Superior temporal gyrus (tissue), 1 donor: ENCODE results near the gene RAPH1.
"Not testable (repeated sequence)": the region's sequence is repeated elsewhere in the genome, so short reads cannot be mapped to it uniquely, and the experiment has no call there.

Experiments
- DNase-seq: peaks from one replicate; pipeline ENCODE4 v3.0.0-alpha.2; 2016; ENCODE audit errors: extremely low spot score

Gene RAPH1

GRCh38 chr2:203436496-203436895 lies 98.6 kb downstream of the RAPH1 start:
- no peak for DNase-seq

DNA sequence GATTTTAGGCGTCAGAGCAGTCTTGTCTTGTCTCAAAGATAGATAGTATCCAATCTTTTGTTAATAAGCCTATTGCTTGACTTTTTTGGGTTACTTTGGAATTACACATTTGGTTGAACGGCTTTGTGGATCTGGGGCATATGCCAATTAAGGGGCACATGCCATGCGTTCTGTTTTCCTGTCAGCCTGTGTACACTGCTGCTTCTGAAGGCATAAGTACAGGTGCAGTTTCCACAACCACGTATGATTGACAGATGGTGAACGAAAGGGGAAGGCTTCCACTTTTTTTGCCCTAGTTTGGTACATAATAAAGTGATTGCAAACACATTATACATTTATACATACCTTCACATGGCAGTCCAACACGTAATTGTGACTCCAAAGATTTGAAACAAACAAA lies 102.3 kb downstream of the RAPH1 start:
- no peak for DNase-seq

DNA sequence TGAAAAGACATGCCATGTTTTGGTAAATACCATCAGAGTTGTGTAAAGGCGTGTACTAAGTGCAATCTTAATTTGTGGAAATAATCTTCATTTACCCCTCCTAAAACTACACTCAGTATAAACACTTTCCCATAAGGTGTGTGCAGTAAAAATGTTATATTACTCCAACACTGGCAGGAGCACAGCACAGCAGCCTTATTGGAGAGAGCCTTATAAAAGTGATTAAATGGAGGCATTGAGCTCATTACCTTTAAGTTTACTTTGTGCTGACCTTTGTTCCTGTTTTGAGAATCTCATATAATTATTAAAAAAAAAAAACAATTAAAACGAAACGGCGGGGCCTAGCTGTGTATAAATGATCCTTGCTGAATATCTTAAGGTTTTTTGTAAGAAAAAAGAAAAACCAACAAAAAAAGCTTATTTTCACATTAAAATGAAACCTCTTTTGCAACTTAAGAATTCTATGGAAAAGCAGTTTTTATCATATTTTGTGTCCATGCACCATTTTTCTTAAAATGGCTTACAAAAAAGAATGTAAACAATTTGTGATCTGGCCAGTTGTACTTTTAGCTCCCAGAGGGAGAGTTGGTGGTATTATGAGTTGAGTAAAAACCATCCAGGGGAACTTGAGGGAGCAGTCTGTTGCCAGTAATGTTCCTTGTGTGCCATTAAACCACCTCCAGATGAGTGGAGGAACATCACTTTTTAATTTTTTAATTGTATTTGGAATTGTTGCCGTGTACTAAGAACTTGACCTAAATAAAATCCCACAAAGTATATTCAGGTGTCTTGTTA lies 103.5 kb downstream of the RAPH1 start:
- no peak for DNase-seq

- DNase-seq = not testable (repeated sequence)
Measured at GRCh38 chr2:203429643-203430042, 105.5 kb downstream of the RAPH1 start.

DNA sequence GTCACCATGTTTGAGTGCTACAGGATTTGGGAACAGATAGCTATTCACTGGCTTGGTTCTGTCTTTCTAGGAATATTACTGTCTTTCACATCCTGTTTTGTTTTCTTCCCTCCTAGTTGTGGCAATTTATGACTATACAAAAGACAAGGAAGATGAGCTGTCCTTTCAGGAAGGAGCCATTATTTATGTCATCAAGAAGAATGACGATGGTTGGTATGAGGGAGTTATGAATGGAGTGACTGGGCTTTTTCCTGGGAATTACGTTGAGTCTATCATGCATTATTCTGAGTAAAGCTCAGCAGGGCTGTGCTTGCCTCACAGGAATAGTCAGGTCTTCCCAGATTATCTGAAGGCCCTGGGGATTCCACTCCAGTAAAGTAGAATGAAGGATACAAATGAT lies 108.0 kb downstream of the RAPH1 start:
- no peak for DNase-seq

GRCh38 chr2:203418271-203418670 lies 116.8 kb downstream of the RAPH1 start:
- DNase-seq = no peak

- DNase-seq = no peak
Measured at GRCh38 chr2:203413796-203414195, 121.3 kb downstream of the RAPH1 start.

DNA sequence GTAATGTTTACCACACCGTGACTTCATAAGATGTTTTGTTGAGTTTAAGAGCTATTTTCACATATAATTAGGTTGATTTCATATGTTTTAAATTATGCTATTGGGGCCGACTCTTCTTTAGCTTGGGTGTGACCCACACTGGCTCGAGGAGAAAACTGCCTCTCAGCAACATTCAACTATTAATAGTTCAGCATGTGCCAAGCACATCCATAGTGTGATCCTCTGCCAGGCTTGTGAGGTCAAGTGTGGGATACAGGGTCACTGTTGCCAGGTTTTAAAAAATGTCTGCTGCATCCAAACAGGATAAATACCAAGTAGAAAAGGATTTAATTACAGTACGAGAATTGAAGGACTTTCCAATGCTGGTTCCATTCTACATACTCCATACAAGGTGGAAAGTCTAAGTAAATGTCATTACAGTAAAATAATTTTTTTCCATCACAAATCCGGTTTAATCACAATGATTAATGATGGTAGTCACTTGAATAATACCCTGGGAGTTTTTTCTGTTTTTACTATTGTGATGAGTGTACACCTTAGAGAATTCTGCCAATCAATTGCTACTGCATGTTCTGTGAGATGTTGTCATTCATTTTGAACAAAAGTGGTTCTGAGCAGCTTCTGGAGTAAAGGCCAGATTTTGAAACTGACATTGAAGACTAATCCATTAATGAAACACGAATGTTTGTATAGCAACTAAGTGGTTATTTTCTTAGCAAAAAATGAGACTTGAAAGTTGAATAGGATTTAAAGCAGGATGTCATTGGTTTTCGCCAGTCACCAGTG lies 122.4 kb downstream of the RAPH1 start:
- no peak for DNase-seq

DNA sequence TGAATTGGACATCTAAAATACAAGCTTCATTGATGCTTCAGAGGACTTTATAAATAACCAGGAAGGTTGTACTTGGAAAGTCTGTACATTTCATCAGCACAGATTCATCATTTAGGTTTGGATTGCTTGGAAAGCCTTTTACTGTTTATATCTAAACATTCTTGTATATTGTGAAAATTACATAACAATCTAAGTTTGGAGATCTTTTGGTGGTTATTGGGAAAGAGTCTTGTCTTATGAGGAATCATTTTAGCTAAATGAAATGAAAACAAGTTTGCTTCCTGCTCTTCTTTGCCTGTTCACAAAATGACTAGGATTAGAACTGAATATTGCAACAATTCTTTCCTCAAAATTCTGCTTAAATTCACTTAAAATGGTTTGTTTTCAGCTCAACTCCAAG lies 127.6 kb downstream of the RAPH1 start:
- DNase-seq = no peak

GRCh38 chr2:203404996-203405395 lies 130.1 kb downstream of the RAPH1 start:
- DNase-seq = no peak

GRCh38 chr2:203400805-203401585 lies 134.1 kb downstream of the RAPH1 start:
- DNase-seq = no peak

GRCh38 chr2:203399031-203399430 lies 136.1 kb downstream of the RAPH1 start:
- DNase-seq = no peak

DNA sequence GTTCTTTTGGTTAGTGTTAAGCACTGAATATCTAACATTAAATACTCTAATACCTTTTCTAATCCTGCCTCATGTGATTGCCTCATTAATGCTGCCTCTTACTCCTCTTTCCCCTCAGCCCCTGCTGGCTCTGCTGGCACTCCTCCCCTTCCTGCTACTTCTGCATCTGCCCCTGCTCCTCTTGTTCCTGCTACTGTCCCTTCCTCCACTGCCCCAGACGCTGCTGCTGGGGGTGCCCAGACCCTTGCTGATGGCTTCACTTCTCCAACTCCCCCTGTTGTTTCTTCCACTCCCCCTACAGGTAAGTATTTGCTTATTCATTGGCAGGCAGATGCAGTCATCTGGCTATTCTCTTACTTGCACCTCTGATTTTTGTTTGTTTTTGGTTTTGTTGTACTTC lies 138.4 kb downstream of the RAPH1 start:
- DNase-seq = no peak

DNA sequence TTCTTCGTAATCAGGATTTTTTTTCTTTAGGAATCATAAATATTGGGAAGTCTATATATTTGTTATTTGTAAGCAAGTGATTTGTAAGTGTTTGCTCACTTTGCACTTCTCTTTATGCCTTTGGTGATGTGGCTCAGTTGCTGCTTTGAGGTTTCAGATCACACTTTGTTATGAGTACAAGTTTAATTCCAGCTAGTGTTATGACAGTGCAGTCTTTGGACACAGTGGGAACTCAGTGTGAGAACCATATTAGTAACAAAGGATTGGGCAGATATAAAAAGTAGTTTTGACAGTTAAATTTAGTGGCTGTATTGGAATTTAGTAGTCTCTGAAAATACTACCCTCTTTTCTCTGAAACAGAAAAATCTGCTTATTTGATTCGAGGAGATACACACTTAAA lies 139.2 kb downstream of the RAPH1 start:
- DNase-seq = no peak

DNA sequence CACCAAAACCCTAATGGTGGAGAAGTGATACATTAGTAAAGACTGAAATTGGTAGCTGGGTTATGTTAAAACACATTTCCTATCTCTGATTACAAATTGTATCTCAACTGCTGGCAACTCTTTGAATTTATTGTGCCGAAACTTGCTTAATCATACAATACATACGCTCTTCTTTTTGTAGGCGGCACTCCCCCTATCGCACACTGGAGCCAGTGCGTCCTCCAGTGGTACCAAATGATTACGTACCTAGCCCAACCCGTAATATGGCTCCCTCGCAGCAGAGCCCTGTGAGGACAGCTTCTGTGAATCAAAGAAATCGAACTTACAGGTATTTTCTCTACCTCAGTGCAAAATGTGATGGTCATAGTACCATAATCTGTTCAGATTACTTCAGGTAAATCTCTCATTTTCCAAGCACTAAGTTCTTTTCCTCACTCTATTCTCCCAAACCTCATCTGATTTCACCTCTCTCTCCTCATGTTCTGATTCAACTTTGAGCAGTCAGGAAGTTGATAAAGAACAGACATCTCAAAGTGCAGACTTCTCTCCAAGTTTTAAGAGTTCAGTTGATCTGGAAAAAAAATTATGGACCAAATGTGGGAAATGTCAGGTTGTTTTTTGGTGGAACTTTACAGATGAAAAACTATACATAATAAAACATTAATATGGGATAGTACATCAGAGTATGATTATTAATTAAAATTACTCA lies 140.4 kb downstream of the RAPH1 start:
- DNase-seq = no peak

DNA sequence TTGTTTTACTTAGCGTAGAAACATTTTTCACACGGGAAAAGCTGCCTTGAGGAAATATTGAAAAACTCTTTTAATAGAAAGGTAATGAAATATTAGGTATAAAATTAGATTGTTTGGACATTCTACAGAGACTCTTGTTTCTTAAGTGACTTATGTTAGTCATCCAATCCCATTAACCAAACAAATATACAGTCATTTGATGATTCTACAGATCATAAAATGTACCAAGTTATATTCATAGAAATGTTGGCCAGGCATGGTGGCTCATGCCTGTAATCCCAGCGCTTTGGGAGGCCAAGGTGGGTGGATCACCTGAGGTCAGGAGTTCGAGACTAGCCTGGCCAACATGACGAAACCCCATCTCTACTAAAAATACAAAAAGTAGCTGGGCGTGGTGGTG lies 146.9 kb downstream of the RAPH1 start:
- DNase-seq = not testable (repeated sequence)

DNA sequence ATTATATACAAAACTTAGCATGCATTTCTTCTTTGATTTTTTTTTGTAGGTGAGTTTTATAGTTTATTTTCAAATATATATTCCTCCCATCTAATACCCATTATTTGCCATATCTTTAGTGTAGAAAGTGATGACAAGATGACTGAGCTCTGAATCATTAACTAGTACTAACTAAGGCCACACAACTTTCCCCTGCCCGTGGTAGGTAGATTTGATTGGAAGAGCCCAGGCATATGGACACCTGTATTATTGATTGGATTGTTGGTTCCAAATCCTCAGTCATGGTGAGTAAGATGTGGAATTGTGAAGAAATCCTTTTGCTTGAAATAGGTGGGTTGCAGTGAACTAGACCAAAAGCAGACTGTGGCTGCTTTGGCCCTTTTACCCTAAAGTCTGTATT lies 152.1 kb downstream of the RAPH1 start:
- DNase-seq = no peak

DNA sequence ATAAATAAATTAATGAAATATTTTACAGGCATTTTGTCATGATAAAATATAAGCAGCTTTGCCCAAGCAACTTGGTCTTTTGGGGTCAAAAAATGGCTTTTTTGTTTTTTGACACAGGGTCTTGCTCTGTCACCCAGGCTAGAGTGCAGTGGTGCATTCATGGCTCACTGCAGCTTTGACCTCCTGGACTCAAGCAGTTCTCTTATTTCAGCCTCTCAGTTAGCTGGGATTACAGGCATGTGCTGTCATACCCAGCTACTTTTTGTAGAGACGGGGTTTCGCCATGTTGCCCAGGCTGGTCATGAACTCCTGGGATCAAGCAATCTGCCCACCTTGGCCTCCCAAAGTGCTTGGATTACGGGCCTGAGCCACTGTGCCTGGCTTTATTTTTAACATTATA lies 155.9 kb downstream of the RAPH1 start:
- no peak for DNase-seq

DNA sequence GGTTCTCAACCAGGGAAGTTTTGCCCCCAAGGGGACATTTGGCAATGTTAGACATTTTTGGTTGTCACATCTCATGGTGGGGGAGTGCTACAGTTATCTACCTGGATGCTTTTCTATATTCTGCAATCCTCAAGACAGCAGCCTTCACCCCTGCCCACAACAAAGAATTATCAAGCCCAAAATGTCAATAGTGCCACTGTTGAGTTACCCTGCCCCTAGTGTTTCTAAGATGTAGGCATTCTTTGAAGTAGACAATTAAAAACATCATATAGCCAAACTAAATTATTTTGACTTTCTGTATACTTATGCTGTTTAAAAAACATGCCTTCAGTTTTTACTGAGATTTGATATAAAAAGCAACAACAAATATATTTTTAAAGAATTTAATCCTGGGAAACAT lies 158.9 kb downstream of the RAPH1 start:
- no peak for DNase-seq

DNA sequence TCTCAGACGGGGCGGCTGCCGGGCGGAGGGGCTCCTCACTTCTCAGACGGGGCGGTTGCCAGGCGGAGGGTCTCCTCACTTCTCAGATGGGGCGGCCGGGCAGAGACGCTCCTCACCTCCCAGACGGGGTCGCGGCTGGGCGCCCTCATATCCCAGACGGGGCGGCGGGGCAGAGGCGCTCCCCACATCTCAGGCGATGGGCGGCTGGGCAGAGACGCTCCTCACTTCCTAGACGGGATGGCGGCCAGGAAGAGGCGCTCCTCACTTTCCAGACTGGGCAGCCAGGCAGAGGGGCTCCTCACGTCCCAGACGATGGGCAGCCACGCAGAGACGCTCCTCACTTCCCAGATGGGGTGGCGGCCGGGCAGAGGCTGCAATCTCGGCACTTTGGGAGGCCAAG lies 162.4 kb downstream of the RAPH1 start:
- not testable (repeated sequence) for DNase-seq

DNA sequence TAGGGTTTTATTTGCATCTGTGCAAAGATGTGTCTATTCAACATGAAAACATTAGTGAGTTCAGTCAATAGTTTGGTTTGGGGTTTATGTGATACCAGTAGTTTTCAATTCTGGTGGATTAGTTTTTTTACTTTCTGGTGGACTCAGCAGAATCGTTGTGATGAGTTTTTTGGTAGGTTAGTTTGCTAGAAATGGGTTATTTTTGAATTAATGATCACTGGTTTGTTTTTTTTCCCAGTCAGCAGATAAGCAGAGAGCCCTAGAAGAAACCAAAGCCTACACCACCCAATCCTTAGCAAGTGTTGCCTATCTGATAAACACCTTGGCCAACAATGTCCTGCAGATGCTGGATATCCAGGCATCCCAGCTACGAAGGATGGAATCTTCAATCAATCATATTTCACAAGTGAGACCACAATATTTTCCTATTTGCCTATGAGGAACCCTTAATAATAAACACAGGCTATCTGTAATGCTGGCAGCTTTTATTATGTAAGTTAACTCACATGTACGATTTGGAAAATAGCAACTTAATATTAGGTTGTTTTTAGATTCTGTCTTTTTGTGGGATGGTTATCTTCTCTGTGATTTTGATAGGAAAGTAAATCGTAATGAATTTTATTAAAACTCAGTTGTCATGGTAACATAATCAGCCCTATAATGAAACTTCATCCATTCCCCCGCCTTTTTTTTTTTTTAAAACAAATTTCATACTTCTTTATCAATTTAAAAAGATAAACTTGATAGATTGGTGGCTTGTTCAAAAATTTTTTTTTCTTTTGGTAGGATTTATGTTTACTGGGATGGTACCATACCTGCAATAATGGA lies 168.2 kb downstream of the RAPH1 start:
- no peak for DNase-seq
